Endothelial cell of umbilical vein (primary cell): ENCODE measurements around the gene SOX12. TPM values are rescaled to one million over a fixed set of nuclear protein-coding genes. Genes with fewer than 3 reads are reported as not detected.
A peak's percentile ranks its signal among the peaks of the same experiment; 100 is the strongest.

Source experiments
- BruUV-seq: library from RNA; stranded (reverse); fragments of 400-500 nt; replicated peaks from 2 replicates; lab custom pipeline; 2021; lab: Mats Ljungman, UMichigan
- CTCF ChIA-PET: fragments of 300-600, 350-600 bp; sonication (Branson Sonifier 250); formaldehyde crosslinking; loops from one replicate; lab custom pipeline; 2021; ENCODE audit warnings: antibody characterized with exemption, inconsistent platforms; lab: Charles Lee
- POLR2A ChIA-PET: fragments of 300-600, 350-600 bp; sonication (Branson Sonifier 250); formaldehyde crosslinking; loops from one replicate; lab custom pipeline; 2021; ENCODE audit warnings: antibody characterized with exemption, inconsistent platforms; lab: Charles Lee
- DNase-seq: peaks from one replicate; pipeline ENCODE4 v3.0.0-alpha.2; 2011; ENCODE audit warnings: low read depth, low spot score
- FAIRE-seq: peaks from 2 replicates; lab custom pipeline; 2011; peaks lifted over from hg19 to GRCh38; lab: Jason Lieb, UNC
- H2AFZ ChIP-seq: 2 replicates; pipeline ENCODE4 v1.6.0; 2012; ENCODE audit warnings: low read depth, low read length, control low read depth, inconsistent platforms
- H3K27ac ChIP-seq: 2 replicates; pipeline ENCODE4 v1.5.1; 2011; ENCODE audit warnings: low read depth, mild to moderate bottlenecking, control low read depth, low read length, moderate library complexity; ENCODE audit not compliant: insufficient read depth
- H3K27me3 ChIP-seq, 2 experiments: 2 replicates each; pipeline versions ENCODE4 v1.6.0 to v1.6.1; 2011; ENCODE audit warnings: low read length in 2 of 2, mixed read lengths in 1 of 2; ENCODE audit not compliant: control insufficient read depth in 2 of 2, insufficient read depth in 2 of 2
- H3K36me3 ChIP-seq, 2 experiments: 2 replicates in 1 of 2; 3 replicates in 1 of 2; pipeline ENCODE4 v1.5.1; 2011; ENCODE audit warnings: low read length in 2 of 2, mild to moderate bottlenecking in 1 of 2, moderate library complexity in 1 of 2; ENCODE audit not compliant: control insufficient read depth in 2 of 2, insufficient read depth in 2 of 2; ENCODE audit errors: extremely low read depth in 1 of 2
- H3K4me1 ChIP-seq: 3 replicates; pipeline ENCODE4 v1.5.1; 2011; ENCODE audit warnings: mild to moderate bottlenecking, low read length; ENCODE audit not compliant: control insufficient read depth, insufficient read depth; ENCODE audit errors: extremely low read depth
- H3K4me2 ChIP-seq: 2 replicates; pipeline ENCODE4 v1.6.1; 2011; ENCODE audit warnings: low read length, control low read depth, mixed read lengths; ENCODE audit not compliant: insufficient read depth
- H3K4me3 ChIP-seq, 3 experiments: fragments of 200-600 bp in 1 of 3; sonication (generic), shearing (Covaris generic) in 1 of 3; replicated peaks in 1 of 3; 2 replicates each; pipeline ENCODE4 v1.5.1; 2011 to 2016; ENCODE audit warnings: control low read depth in 3 of 3, low read length in 3 of 3, mild to moderate bottlenecking in 2 of 3, inconsistent platforms in 1 of 3, low read depth in 1 of 3, moderate library complexity in 1 of 3; ENCODE audit not compliant: insufficient read depth in 1 of 3
- H3K79me2 ChIP-seq: 2 replicates; pipeline ENCODE4 v1.6.0; 2012; ENCODE audit warnings: low read length, inconsistent platforms; ENCODE audit not compliant: control insufficient read depth, insufficient read depth
- H3K9ac ChIP-seq: replicated peaks from 2 replicates; pipeline ENCODE3; 2011; ENCODE audit warnings: low read length, control low read depth; ENCODE audit not compliant: insufficient read depth; ENCODE audit errors: extremely low read depth
- H3K9me1 ChIP-seq: replicated peaks from 3 replicates; pipeline ENCODE4 v1.6.0; 2011; ENCODE audit warnings: mild to moderate bottlenecking, low read length; ENCODE audit not compliant: control insufficient read depth, insufficient read depth; ENCODE audit errors: extremely low read depth
- H3K9me3 ChIP-seq: replicated peaks from 2 replicates; pipeline ENCODE4 v1.5.1; 2012; ENCODE audit warnings: low read length, inconsistent platforms; ENCODE audit not compliant: control insufficient read depth, insufficient read depth
- H4K20me1 ChIP-seq: replicated peaks from 2 replicates; pipeline ENCODE3; 2011; ENCODE audit warnings: mild to moderate bottlenecking, low read length; ENCODE audit not compliant: control insufficient read depth, insufficient read depth; ENCODE audit errors: extremely low read depth
- CTCF ChIP-seq, 2 donors: IDR thresholded peaks; 1 replicate in 1 of 2; 2 replicates in 1 of 2; pipeline ENCODE4 v1.5.1; 2011; ENCODE audit warnings: low read length in 2 of 2, mild to moderate bottlenecking in 2 of 2, moderate library complexity in 2 of 2, control low read depth in 1 of 2, inconsistent platforms in 1 of 2, low read depth in 1 of 2; ENCODE audit not compliant: insufficient read depth in 1 of 2; ENCODE audit errors: extremely low read depth in 1 of 2
- POLR2A ChIP-seq: IDR thresholded peaks from 2 replicates; pipeline ENCODE4 v1.6.1; 2012; ENCODE audit warnings: low read depth, mild to moderate bottlenecking, control low read depth, low read length
- dilution Hi-C: fragments of 300-500 bp; cut with MboI; formaldehyde crosslinking; loops from one replicate; pipeline ENCODE4 v1.15.0; 2019; ENCODE audit warnings: low sequenced_read_pairs; ENCODE audit not compliant: extremely low pct_ligation_motif_present
- intact Hi-C: fragments of 100-400 bp; cut with micrococcal nuclease; formaldehyde crosslinking; loops from one replicate; pipeline ENCODE4 v1.10.0; 2022
- polyA plus RNA-seq, 4 experiments: library from polyadenylated mRNA; depleted of rRNA in 3 of 4; stranded (reverse) in 3 of 4; unstranded in 1 of 4; fragments of >200 nt; gene quantifications; 2 replicates each; pipeline versions ENCODE4 v1.2.1 to v1.2.3, GENCODE V29; 2011 to 2012; ENCODE audit warnings: missing spikeins in 1 of 4
- total RNA-seq: library from RNA; stranded (reverse); gene quantifications from 2 replicates; pipeline ENCODE4 v1.2.3, GENCODE V29; 2021

The SOX12 gene
- total and polyA plus RNA-seq, 2 donors (not counting 3 experiments of a cell fraction or from before 2014, with no cell fraction given) = 6.2 to 37.7 TPM

GRCh38 chr20:370977-371754 lies 45.8 kb downstream of the SOX12 start:
- no peaks in the 10 kb centered on the region for H3K79me2 ChIP-seq
- ChIA-PET CTCF (interaction anchor here (1.0 to 5.8 kb wide), 12 partner anchors 9 to 368 kb away, joined by 3 to 41 read pairs (median 6); partner anchors contain the start of gene TRIB3), POLR2A (interaction anchor here (0.9 to 3.1 kb wide), 5 partner anchors 8 to 36 kb away, joined by 3 to 13 read pairs (median 6); partner anchors contain the start of gene TRIB3)
- intact Hi-C loops (loop anchor here (5.0 kb wide), 2 partner anchors 166 to 1441 kb away; no protein-coding TSS in a partner anchor), dilution Hi-C loops (no loop called here)
- no peaks in the 10 kb centered on the region for H3K36me3 ChIP-seq
- no peak overlapping the region for H3K4me3 ChIP-seq
- no peaks in the 10 kb centered on the region for H4K20me1 ChIP-seq
- no peaks in the 10 kb centered on the region for H3K27me3 ChIP-seq
- peak overlapping the region; percentile 3 for H2AFZ ChIP-seq
- H3K9ac ChIP-seq = peak overlapping the region; percentile 60
- TF ChIP-seq POLR2A (no peak), CTCF (IDR thresholded peaks at IDR 0.05; ENCODE audit: extremely low read depth in 1 of 2, insufficient read depth in 1 of 2, low read depth in 1 of 2, low read length in 2 of 2) (no peak)
- no peaks in the 10 kb centered on the region for H3K9me3 ChIP-seq
- peak overlapping the region; percentile 23 for H3K4me2 ChIP-seq
- no peak for DNase-seq
- peaks cover 52% of the 10 kb centered on the region for H3K4me1 ChIP-seq
- H3K27ac ChIP-seq = peak overlapping the region; percentile 82
- no peak for FAIRE-seq
- no peaks in the 10 kb centered on the region for H3K9me1 ChIP-seq
- TSS peak; percentile 61 for BruUV-seq
